ENCODE results near the gene MCC.
A peak's percentile ranks its signal among the peaks of the same experiment; 100 is the strongest.

MCC gene

GRCh38 chr5:113487781-113488644 is at the start of gene MCC:
Gene MCC (minus strand): TSS chr5:113488453.
- DNase-seq (ENCODE audit: low spot score), result peak; percentile 35

- no peak for DNase-seq (ENCODE audit: low spot score)
Observed at GRCh38 chr5:113531481-113532159, 43.4 kb upstream of the MCC start.

GRCh38 chr5:113527746-113528145 is 39.5 kb upstream of the MCC start:
- DNase-seq (ENCODE audit: low spot score), result no peak

GRCh38 chr5:113526421-113526820 is 38.2 kb upstream of the MCC start:
- no peak for DNase-seq (ENCODE audit: low spot score)

GRCh38 chr5:113524927-113525326 is 36.7 kb upstream of the MCC start:
- DNase-seq (ENCODE audit: low spot score), result no peak

GRCh38 chr5:113523168-113523567 is 34.9 kb upstream of the MCC start:
- DNase-seq (ENCODE audit: low spot score), result no peak

GRCh38 chr5:113520899-113521298 is 32.6 kb upstream of the MCC start:
- no peak for DNase-seq (ENCODE audit: low spot score)

GRCh38 chr5:113520429-113520828 is 32.2 kb upstream of the MCC start:
- no peak for DNase-seq (ENCODE audit: low spot score)

- no peak for DNase-seq (ENCODE audit: low spot score)
Observed at GRCh38 chr5:113519412-113519811, 31.2 kb upstream of the MCC start.

- DNase-seq (ENCODE audit: low spot score), result no peak
Observed at GRCh38 chr5:113518884-113519283, 30.6 kb upstream of the MCC start.

- DNase-seq (ENCODE audit: low spot score), result no peak
Observed at GRCh38 chr5:113514289-113514635, 26.0 kb upstream of the MCC start.

GRCh38 chr5:113513384-113514288 is 25.4 kb upstream of the MCC start, which contains the start of gene YTHDC2:
Gene YTHDC2 (plus strand): TSS chr5:113513694. CDS start chr5:113513896, 202 bp downstream.
- DNase-seq (ENCODE audit: low spot score), result peak; percentile 22

- no peak for DNase-seq (ENCODE audit: low spot score)
Observed at GRCh38 chr5:113512341-113512740, 24.1 kb upstream of the MCC start.

- no peak for DNase-seq (ENCODE audit: low spot score)
Observed at GRCh38 chr5:113510836-113511451, 22.7 kb upstream of the MCC start.

- DNase-seq (ENCODE audit: low spot score), result no peak
Observed at GRCh38 chr5:113508756-113509155, 20.5 kb upstream of the MCC start.

- no peak for DNase-seq (ENCODE audit: low spot score)
Observed at GRCh38 chr5:113507601-113508000, 19.3 kb upstream of the MCC start.

- DNase-seq (ENCODE audit: low spot score), result peak; percentile 28
Observed at GRCh38 chr5:113505181-113505580, 16.9 kb upstream of the MCC start.

- no peak for DNase-seq (ENCODE audit: low spot score)
Observed at GRCh38 chr5:113503146-113503545, 14.9 kb upstream of the MCC start.

- DNase-seq (ENCODE audit: low spot score), result no peak
Observed at GRCh38 chr5:113502073-113502472, 13.8 kb upstream of the MCC start.

GRCh38 chr5:113495422-113495841 is 7.2 kb upstream of the MCC start:
- DNase-seq (ENCODE audit: low spot score), result no peak

GRCh38 chr5:113493446-113493845 is 5.2 kb upstream of the MCC start:
- no peak for DNase-seq (ENCODE audit: low spot score)

- no peak for DNase-seq (ENCODE audit: low spot score)
Observed at GRCh38 chr5:113491022-113491421, 2.8 kb upstream of the MCC start.
